Measurements from ENCODE around the gene GNAT1. TPM values are rescaled to one million over a fixed set of nuclear protein-coding genes. Genes with fewer than 3 reads are reported as not detected.

The GNAT1 gene
- polyA plus RNA-seq, 1 donor from 2014 or later, result not detected

- no peak overlapping the region for H3K4me3 ChIP-seq (ENCODE audit: low read length)
- no peak overlapping the region for H3K4me2 ChIP-seq (ENCODE audit: low read length)
- no peak overlapping the region for H3K9ac ChIP-seq (ENCODE audit: low read length)
- no peaks in the 10 kb centered on the region for H3K27me3 ChIP-seq (ENCODE audit: insufficient read depth, low read depth, low read length)
- H3K9me3 ChIP-seq (ENCODE audit: low read length), result no peaks in the 10 kb centered on the region
- peak overlapping the region; percentile 2 for H3K27ac ChIP-seq (ENCODE audit: low read length)
- TF ChIP-seq TAF1 (IDR thresholded peaks at IDR 0.05; ENCODE audit: low read depth) (no peak), EZH2 (IDR thresholded peaks at IDR 0.05; ENCODE audit: borderline replicate concordance, insufficient read depth, low read length, poor library complexity, severe bottlenecking) (no peak), CTCF (IDR thresholded peaks at IDR 0.05; ENCODE audit: poor library complexity, severe bottlenecking) (no peak), SMC3 (conservative IDR thresholded peaks at IDR 0.05; ENCODE audit: poor library complexity) (no peak), EP300 (conservative IDR thresholded peaks at IDR 0.05; ENCODE audit: poor library complexity, severe bottlenecking) (no peak), RAD21 (conservative IDR thresholded peaks at IDR 0.05) (no peak), POLR2AphosphoS5 (IDR thresholded peaks at IDR 0.05) (no peak)
- no peaks in the 10 kb centered on the region for H3F3A ChIP-seq (ENCODE audit: insufficient read depth, low read length, poor library complexity, severe bottlenecking)
- H3K79me2 ChIP-seq (replicated peaks; ENCODE audit: insufficient read depth, low read length), result no peaks in the 10 kb centered on the region
- H3K36me3 ChIP-seq (ENCODE audit: insufficient read depth, low read length), result no peaks in the 10 kb centered on the region
- H2AFZ ChIP-seq (ENCODE audit: low read depth, low read length), result no peak overlapping the region
- H3K9me2 ChIP-seq (ENCODE audit: insufficient read depth, low read length), result no peaks in the 10 kb centered on the region
- H4K20me1 ChIP-seq (ENCODE audit: insufficient read depth), result no peaks in the 10 kb centered on the region
Measured at GRCh38 chr3:50230794-50231125, 39.4 kb downstream of the GNAT1 start.

- Histone ChIP-seq H4K20me1 (ENCODE audit: insufficient read depth) (no peaks in the 10 kb centered on the region), H3K4me2 (ENCODE audit: low read length) (no peak overlapping the region), H3K27ac (ENCODE audit: low read length) (no peak overlapping the region), H3K27me3 (ENCODE audit: insufficient read depth, low read depth, low read length) (no peaks in the 10 kb centered on the region), H3K79me2 (replicated peaks; ENCODE audit: insufficient read depth, low read length) (peaks cover 6% of the 10 kb centered on the region), H3F3A (ENCODE audit: insufficient read depth, low read length, poor library complexity, severe bottlenecking) (no peaks in the 10 kb centered on the region), H3K9me3 (ENCODE audit: low read length) (no peaks in the 10 kb centered on the region), H3K36me3 (ENCODE audit: insufficient read depth, low read length) (no peaks in the 10 kb centered on the region), H3K9me2 (ENCODE audit: insufficient read depth, low read length) (no peaks in the 10 kb centered on the region), H3K4me3 (ENCODE audit: low read length) (no peak overlapping the region), H3K9ac (ENCODE audit: low read length) (no peak overlapping the region), H2AFZ (ENCODE audit: low read depth, low read length) (no peak overlapping the region)
- no peak for TF ChIP-seq RAD21 (conservative IDR thresholded peaks at IDR 0.05)
- TF ChIP-seq EZH2 (IDR thresholded peaks at IDR 0.05; ENCODE audit: borderline replicate concordance, insufficient read depth, low read length, poor library complexity, severe bottlenecking), result no peak
- no peak for TF ChIP-seq REST (IDR thresholded peaks at IDR 0.05; ENCODE audit: borderline replicate concordance)
- TF ChIP-seq CTCF (IDR thresholded peaks at IDR 0.05; ENCODE audit: poor library complexity, severe bottlenecking), result no peak
- no peak for TF ChIP-seq SMC3 (conservative IDR thresholded peaks at IDR 0.05; ENCODE audit: poor library complexity)
- TF ChIP-seq EP300 (conservative IDR thresholded peaks at IDR 0.05; ENCODE audit: poor library complexity, severe bottlenecking), result no peak
- TF ChIP-seq MXI1 (conservative IDR thresholded peaks at IDR 0.05; ENCODE audit: poor library complexity, severe bottlenecking), result no peak
- TF ChIP-seq TAF1 (IDR thresholded peaks at IDR 0.05; ENCODE audit: low read depth), result no peak
- TF ChIP-seq POLR2AphosphoS5 (IDR thresholded peaks at IDR 0.05), result no peak
Measured at GRCh38 chr3:50231581-50231980, 40.2 kb downstream of the GNAT1 start.
